CD4-positive, alpha-beta memory T cell (primary cell): ENCODE results near the gene SLCO3A1. TPM values are rescaled to one million over a fixed set of nuclear protein-coding genes. Genes with fewer than 3 reads are reported as not detected.

ENCODE experiments used
- CTCF ChIA-PET: fragments of 350-600 bp; sonication (Branson Sonifier 250); formaldehyde crosslinking; loops from one replicate; lab custom pipeline; 2021; ENCODE audit warnings: inconsistent platforms; ENCODE audit not compliant: partially characterized antibody; lab: Charles Lee
- POLR2A ChIA-PET: fragments of 350-600 bp; sonication (Branson Sonifier 250); formaldehyde crosslinking; loops from one replicate; lab custom pipeline; 2021; ENCODE audit not compliant: partially characterized antibody; lab: Charles Lee
- DNase-seq, 5 donors: peaks; one replicate each; pipeline versions ENCODE4 v3.0.0 to v3.0.0-alpha.2; 2020 to 2022; ENCODE audit warnings: mixed read lengths in 1 of 5
- H3K27ac ChIP-seq: one replicate; pipeline ENCODE4 v1.7.0; 2013; ENCODE audit warnings: low read depth, low read length
- H3K27me3 ChIP-seq: 2 replicates; pipeline ENCODE4 v1.7.0; 2013; ENCODE audit warnings: mild to moderate bottlenecking, low read length, moderate library complexity; ENCODE audit not compliant: insufficient read depth
- H3K36me3 ChIP-seq: 2 replicates; pipeline ENCODE4 v1.7.0; 2013; ENCODE audit warnings: mild to moderate bottlenecking, low read length, moderate library complexity; ENCODE audit not compliant: insufficient read depth
- H3K4me1 ChIP-seq: 2 replicates; pipeline ENCODE4 v1.7.0; 2013; ENCODE audit warnings: mild to moderate bottlenecking, low read length, moderate library complexity; ENCODE audit not compliant: insufficient read depth
- H3K4me3 ChIP-seq, 2 donors: one replicate each; pipeline ENCODE4 v1.7.0; 2013; ENCODE audit warnings: low read length in 2 of 2, mild to moderate bottlenecking in 1 of 2
- H3K9me3 ChIP-seq, 2 donors: one replicate each; pipeline ENCODE4 v1.7.0; 2013; ENCODE audit warnings: low read length in 2 of 2, control low read depth in 1 of 2; ENCODE audit not compliant: control insufficient read depth in 1 of 2
- H3K27ac Mint-ChIP-seq, 7 donors: one replicate each; pipeline ENCODE4 v1.8.0; 2020 to 2021; ENCODE audit warnings: mixed read lengths in 7 of 7, mild to moderate bottlenecking in 6 of 7, inconsistent platforms in 3 of 7, moderate library complexity in 3 of 7
- H3K27me3 Mint-ChIP-seq, 2 donors: one replicate each; pipeline ENCODE4 v1.8.0; 2020 to 2021; ENCODE audit warnings: mixed read lengths in 2 of 2
- H3K36me3 Mint-ChIP-seq, 2 donors: one replicate each; pipeline ENCODE4 v1.8.0; 2020 to 2021; ENCODE audit warnings: mixed read lengths in 2 of 2, inconsistent platforms in 1 of 2, mild to moderate bottlenecking in 1 of 2
- H3K4me1 Mint-ChIP-seq, 4 donors: one replicate each; pipeline ENCODE4 v1.8.0; 2020 to 2021; ENCODE audit warnings: mixed read lengths in 4 of 4, mild to moderate bottlenecking in 1 of 4
- H3K4me3 Mint-ChIP-seq, 8 donors: one replicate each; pipeline ENCODE4 v1.8.0; 2020 to 2021; ENCODE audit warnings: mixed read lengths in 8 of 8, mild to moderate bottlenecking in 7 of 8, moderate library complexity in 6 of 8, inconsistent platforms in 3 of 8
- H3K9me3 Mint-ChIP-seq, 8 donors: one replicate each; pipeline ENCODE4 v1.8.0; 2020 to 2021; ENCODE audit warnings: mixed read lengths in 8 of 8, mild to moderate bottlenecking in 5 of 8, inconsistent platforms in 3 of 8, moderate library complexity in 1 of 8
- intact Hi-C: fragments of 100-400 bp; cut with micrococcal nuclease; formaldehyde crosslinking; loops from one replicate; pipeline ENCODE4 v1.15.1; 2023
- polyA plus RNA-seq, 2 donors: library from polyadenylated mRNA; unstranded; fragments of 300-500 nt; fragmentation: Illumina TruSeq; gene quantifications; one replicate each; pipeline ENCODE4 v1.2.3, GENCODE V29; 2021
- total RNA-seq, 2 experiments: library from RNA; stranded (reverse); gene quantifications; one replicate each; pipeline ENCODE4 v1.2.3, GENCODE V29; 2021

The SLCO3A1 gene
- total and polyA plus RNA-seq, 4 experiments from 2014 or later, result 30.9 to 61.3 (median 31.9) TPM

DNA sequence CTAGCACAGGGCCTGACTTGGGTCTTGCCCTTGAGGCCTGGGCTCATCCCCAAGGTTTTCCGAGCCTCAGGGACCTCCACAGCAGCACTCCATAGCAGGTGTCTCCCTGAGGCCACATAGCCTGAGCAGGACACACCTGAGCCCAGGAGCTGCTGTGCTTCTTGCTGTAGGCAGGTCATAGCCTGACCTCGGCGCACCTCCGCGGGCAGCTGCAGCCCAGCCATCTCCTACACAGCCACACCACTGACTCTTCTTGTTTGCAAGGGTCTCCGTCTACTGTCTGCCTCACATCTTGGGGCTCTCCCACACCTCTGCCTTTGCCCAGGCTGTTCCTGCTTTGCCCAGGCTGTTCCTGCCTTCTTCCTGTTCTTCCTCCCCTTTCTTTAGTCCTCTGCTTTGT lies 224.8 kb downstream of the SLCO3A1 start:
- POLR2A ChIA-PET, result interaction anchor here (1.3 kb wide), 1 partner anchor 224 kb away, joined by 3 read pairs; the partner anchor contains the start of gene SLCO3A1
- no peaks in the 10 kb centered on the region for H3K36me3 Mint-ChIP-seq
- H3K4me1 ChIP-seq, result peaks cover 50% of the 10 kb centered on the region
- DNase-seq, result no peak
- H3K27me3 Mint-ChIP-seq, result no peaks in the 10 kb centered on the region
- peaks cover 26 to 51% (median 34%) of the 10 kb centered on the region in 4 donors for H3K4me1 Mint-ChIP-seq
- H3K9me3 ChIP-seq, result no peaks in the 10 kb centered on the region
- CTCF ChIA-PET, result interaction anchor here (0.8 to 8.5 kb wide), 15 partner anchors 11 to 778 kb away, joined by 3 to 116 read pairs (median 5); partner anchors contain the start of gene SLCO3A1
- H3K4me3 ChIP-seq, result no peak overlapping the region
- no peaks in the 10 kb centered on the region for H3K36me3 ChIP-seq
- H3K9me3 Mint-ChIP-seq, result no peaks in the 10 kb centered on the region
- no peak overlapping the region for H3K4me3 Mint-ChIP-seq
- H3K27ac Mint-ChIP-seq, result peak overlapping the region in 2 of 7 donors; percentile 48 to 64
- H3K27me3 ChIP-seq, result no peaks in the 10 kb centered on the region
- intact Hi-C loops, result no loop called here
- no peak overlapping the region for H3K27ac ChIP-seq

DNA sequence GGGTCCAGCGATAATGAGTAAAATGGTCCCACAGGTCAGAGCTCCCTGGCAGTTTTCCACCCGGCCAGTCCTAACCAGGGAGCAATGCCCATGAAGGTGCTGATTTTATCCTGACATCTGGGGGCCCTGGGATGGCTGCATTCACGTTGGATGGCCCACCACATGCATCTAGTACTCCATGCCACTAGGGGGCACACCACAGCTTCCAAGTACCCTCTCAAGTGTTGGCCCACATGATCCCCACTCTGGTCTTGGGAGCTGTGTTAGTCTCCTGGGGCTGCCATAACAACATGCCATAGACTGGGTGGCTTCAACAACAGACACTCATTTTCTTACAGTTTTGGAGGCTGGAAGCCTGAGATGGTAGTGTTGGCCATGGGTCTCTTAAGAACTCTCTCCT lies 225.5 kb downstream of the SLCO3A1 start:
- Histone ChIP-seq H3K4me1 (peaks cover 44% of the 10 kb centered on the region), H3K36me3 (no peaks in the 10 kb centered on the region), H3K27me3 (no peaks in the 10 kb centered on the region), H3K27ac (no peak overlapping the region), H3K9me3 (no peaks in the 10 kb centered on the region), H3K4me3 (no peak overlapping the region)
- intact Hi-C loops, result no loop called here
- ChIA-PET POLR2A (no interaction called here), CTCF (interaction anchor here (0.9 to 8.5 kb wide), 15 partner anchors 9 to 780 kb away, joined by 3 to 116 read pairs (median 6); partner anchors contain the start of gene SLCO3A1)
- Mint-ChIP-seq H3K9me3 (no peaks in the 10 kb centered on the region), H3K36me3 (no peaks in the 10 kb centered on the region), H3K27ac (peak overlapping the region in 2 of 7 donors; percentile 22 to 70), H3K4me3 (no peak overlapping the region), H3K27me3 (no peaks in the 10 kb centered on the region), H3K4me1 (peaks cover 21 to 45% (median 29%) of the 10 kb centered on the region in 4 donors)
- DNase-seq, result peak in 1 of 5 donors; percentile 9

DNA sequence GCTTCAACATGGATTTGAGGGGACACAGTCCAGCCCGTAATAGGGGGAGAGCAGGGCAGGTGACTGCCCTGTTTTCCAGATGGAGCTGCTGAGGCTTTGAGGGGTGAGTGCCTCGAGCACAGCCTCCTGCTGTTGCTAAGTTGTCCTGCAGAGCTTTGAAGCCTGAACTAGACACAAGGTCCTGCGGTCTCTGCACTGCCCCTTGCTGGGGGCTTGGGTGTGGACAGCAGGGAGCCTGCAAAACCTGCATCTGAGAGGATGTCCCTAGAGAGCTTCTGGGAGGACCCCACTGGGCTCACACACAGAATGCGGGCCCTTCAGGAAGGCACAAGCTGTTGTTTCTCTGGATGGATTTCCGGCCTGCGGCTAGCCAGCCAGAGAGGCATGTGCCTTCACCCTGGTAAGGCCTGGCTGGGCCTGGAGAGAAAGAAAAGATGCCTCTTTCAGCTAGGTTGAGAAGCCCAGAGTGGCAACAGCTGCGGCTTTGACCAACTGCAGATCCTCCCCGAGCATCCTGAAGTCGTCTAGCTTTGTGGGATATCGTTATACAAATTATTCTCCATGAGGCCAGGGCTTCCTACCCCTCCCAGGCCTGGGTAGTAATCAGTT lies 226.2 kb downstream of the SLCO3A1 start:
- H3K9me3 ChIP-seq, result no peaks in the 10 kb centered on the region
- H3K27me3 ChIP-seq, result no peaks in the 10 kb centered on the region
- Mint-ChIP-seq H3K4me3 (no peak overlapping the region), H3K9me3 (no peaks in the 10 kb centered on the region), H3K36me3 (no peaks in the 10 kb centered on the region), H3K4me1 (peaks cover 14 to 38% (median 23%) of the 10 kb centered on the region in 4 donors), H3K27ac (peak overlapping the region in 1 of 7 donors; percentile 70), H3K27me3 (no peaks in the 10 kb centered on the region)
- no peak overlapping the region for H3K27ac ChIP-seq
- POLR2A ChIA-PET, result no interaction called here
- H3K36me3 ChIP-seq, result no peaks in the 10 kb centered on the region
- no peak overlapping the region for H3K4me3 ChIP-seq
- H3K4me1 ChIP-seq, result peaks cover 37% of the 10 kb centered on the region
- intact Hi-C loops, result no loop called here
- CTCF ChIA-PET, result interaction anchor here (0.9 to 8.5 kb wide), 11 partner anchors 9 to 781 kb away, joined by 3 to 116 read pairs (median 6); partner anchors contain the start of gene SLCO3A1
- no peak for DNase-seq

DNA sequence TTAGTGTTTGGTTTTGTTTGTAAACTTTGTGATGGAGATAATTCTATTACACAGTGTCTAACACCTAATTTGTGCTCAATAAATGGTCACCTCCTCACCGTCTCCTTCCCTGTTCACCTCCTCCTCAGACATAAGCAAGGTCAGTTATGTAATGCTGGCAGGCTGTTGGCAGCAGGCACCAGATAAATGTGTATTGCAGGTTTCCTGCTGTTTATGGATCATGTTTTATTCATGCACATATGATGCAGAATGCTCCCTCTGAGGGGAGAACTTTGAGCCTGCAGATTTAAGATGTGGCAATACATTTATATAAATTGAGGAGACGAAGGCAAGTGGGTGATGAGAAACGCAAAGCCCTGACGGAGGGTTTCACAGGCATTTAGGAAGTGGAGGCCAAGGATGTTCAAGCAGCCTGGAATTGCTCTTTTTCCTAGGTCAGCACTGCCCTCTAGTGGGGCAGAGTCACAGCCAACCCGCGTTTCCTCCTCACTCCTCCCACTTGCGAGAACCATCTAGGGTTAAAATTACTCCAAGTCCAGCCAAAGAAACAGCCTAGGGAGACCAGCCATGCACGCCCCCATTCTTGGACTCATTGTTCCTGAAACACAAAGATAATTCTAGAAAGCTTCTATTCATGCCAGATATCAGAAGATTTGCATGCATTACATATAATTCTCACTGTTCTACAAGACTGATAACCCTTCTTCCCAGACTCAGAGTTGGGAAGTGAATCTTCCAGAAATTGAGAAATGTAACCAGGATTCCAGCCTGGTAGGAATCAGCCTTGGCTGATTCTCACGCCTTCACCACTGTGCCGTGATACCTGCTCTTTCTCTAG lies 228.7 kb downstream of the SLCO3A1 start:
- Histone ChIP-seq H3K4me1 (peaks cover 15% of the 10 kb centered on the region), H3K27me3 (no peaks in the 10 kb centered on the region), H3K4me3 (no peak overlapping the region), H3K9me3 (no peaks in the 10 kb centered on the region), H3K36me3 (no peaks in the 10 kb centered on the region), H3K27ac (no peak overlapping the region)
- CTCF ChIA-PET, result interaction anchor here (1.0 to 5.5 kb wide), 10 partner anchors 8 to 779 kb away, joined by 3 to 54 read pairs (median 6); no protein-coding TSS in a partner anchor
- Mint-ChIP-seq H3K27me3 (no peaks in the 10 kb centered on the region), H3K27ac (no peak overlapping the region), H3K36me3 (peaks cover 0 to 2% of the 10 kb centered on the region in 2 donors), H3K9me3 (no peaks in the 10 kb centered on the region), H3K4me3 (no peak overlapping the region), H3K4me1 (peaks cover 3 to 18% (median 9%) of the 10 kb centered on the region in 4 donors)
- POLR2A ChIA-PET, result no interaction called here
- intact Hi-C loops, result loop anchor here (1.0 to 2.0 kb wide), 3 partner anchors 233 to 559 kb away; no protein-coding TSS in a partner anchor
- DNase-seq, result peak in 4 of 5 donors; percentile 19 to 36 (median 30)

DNA sequence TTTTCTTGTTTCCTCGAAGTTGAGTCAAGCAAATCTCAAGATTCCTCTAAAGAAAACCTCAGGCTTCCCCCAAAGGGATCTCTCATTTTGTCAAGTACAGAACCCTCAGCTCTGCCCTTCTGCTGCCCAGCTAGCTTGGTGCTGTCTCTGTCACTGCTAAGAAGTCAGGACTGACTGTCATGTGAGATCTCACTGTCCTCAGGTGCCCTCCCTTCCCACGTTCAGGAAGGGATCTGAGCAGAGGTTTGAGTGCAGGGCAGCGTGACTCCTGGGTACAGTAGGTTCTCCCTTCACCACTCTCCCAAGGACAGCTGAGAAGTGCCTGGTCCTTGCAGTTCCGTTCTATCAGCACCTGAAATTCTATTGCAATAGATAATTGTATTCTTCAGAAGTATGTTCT lies 229.7 kb downstream of the SLCO3A1 start:
- Mint-ChIP-seq H3K27me3 (no peaks in the 10 kb centered on the region), H3K9me3 (no peaks in the 10 kb centered on the region), H3K36me3 (peaks cover 0 to 2% of the 10 kb centered on the region in 2 donors), H3K4me3 (no peak overlapping the region), H3K4me1 (peaks cover 4 to 20% (median 8%) of the 10 kb centered on the region in 4 donors), H3K27ac (no peak overlapping the region)
- Histone ChIP-seq H3K9me3 (no peaks in the 10 kb centered on the region), H3K4me3 (no peak overlapping the region), H3K4me1 (peaks cover 10% of the 10 kb centered on the region), H3K27ac (no peak overlapping the region), H3K27me3 (no peaks in the 10 kb centered on the region), H3K36me3 (no peaks in the 10 kb centered on the region)
- ChIA-PET CTCF (interaction anchor here (1.0 to 5.5 kb wide), 11 partner anchors 8 to 780 kb away, joined by 3 to 54 read pairs (median 5); no protein-coding TSS in a partner anchor), POLR2A (no interaction called here)
- intact Hi-C loops, result loop anchor here (2.0 kb wide), 1 partner anchor 560 kb away; no protein-coding TSS in a partner anchor
- DNase-seq, result no peak

DNA sequence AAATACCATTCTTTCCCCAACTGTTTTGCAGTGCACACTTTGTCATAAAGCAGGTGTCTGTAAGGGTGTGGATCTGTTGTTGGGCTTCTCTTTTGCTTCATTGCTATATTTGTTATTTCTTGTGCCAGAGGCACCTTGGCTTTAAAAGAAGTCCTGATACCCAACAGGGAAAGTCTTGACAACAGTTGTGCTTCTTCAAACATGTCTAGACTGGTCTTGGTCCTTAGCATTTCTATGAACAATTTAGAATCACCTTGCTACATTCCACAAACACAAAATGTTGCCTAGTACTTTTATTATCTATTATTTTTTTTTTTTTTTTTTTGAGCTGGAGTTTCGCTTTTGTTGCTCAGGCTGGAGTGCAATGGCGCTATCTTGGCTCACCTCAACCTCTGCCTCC lies 233.7 kb downstream of the SLCO3A1 start:
- POLR2A ChIA-PET, result no interaction called here
- Histone ChIP-seq H3K27me3 (no peaks in the 10 kb centered on the region), H3K4me1 (peaks cover 4% of the 10 kb centered on the region), H3K36me3 (no peaks in the 10 kb centered on the region), H3K27ac (no peak overlapping the region), H3K4me3 (no peak overlapping the region), H3K9me3 (no peaks in the 10 kb centered on the region)
- Mint-ChIP-seq H3K4me3 (no peak overlapping the region), H3K9me3 (no peaks in the 10 kb centered on the region), H3K27ac (no peak overlapping the region), H3K27me3 (no peaks in the 10 kb centered on the region), H3K36me3 (peaks cover 0 to 2% of the 10 kb centered on the region in 2 donors), H3K4me1 (peaks cover 9 to 32% (median 17%) of the 10 kb centered on the region in 4 donors)
- DNase-seq, result no peak
- intact Hi-C loops, result no loop called here
- CTCF ChIA-PET, result interaction anchor here (1.8 kb wide), 1 partner anchor 10 kb away, joined by 3 read pairs; no protein-coding TSS in a partner anchor
